H9 (cell line): ENCODE data around the gene SPRN. TPM values are rescaled to one million over a fixed set of nuclear protein-coding genes. Genes with fewer than 3 reads are reported as not detected.

Experiments
- DNase-seq: peaks from one replicate; pipeline ENCODE4 v3.0.0-alpha.2; 2017
- H2AFZ ChIP-seq: one replicate; pipeline ENCODE4 v1.6.1; 2013; ENCODE audit warnings: mild to moderate bottlenecking, low read length, control low read depth, moderate library complexity
- H2AK5ac ChIP-seq: 2 replicates; pipeline ENCODE4 v1.6.1; 2013; ENCODE audit warnings: low read length, control low read depth, mixed read lengths; ENCODE audit not compliant: insufficient read length
- H2BK120ac ChIP-seq: one replicate; pipeline ENCODE4 v1.6.1; 2013; ENCODE audit warnings: low read depth, mild to moderate bottlenecking, low read length, control low read depth, inconsistent platforms; ENCODE audit not compliant: poor library complexity, severe bottlenecking
- H2BK12ac ChIP-seq: 2 replicates; pipeline ENCODE4 v1.6.1; 2013; ENCODE audit warnings: low read length, control low read depth, mixed read lengths, low read depth; ENCODE audit not compliant: insufficient read length
- H2BK15ac ChIP-seq: 2 replicates; pipeline ENCODE4 v1.6.1; 2013; ENCODE audit warnings: low read depth, low read length, control low read depth
- H2BK20ac ChIP-seq: one replicate; pipeline ENCODE4 v1.6.1; 2013; ENCODE audit warnings: low read depth, mild to moderate bottlenecking, low read length, control low read depth, inconsistent platforms; ENCODE audit not compliant: poor library complexity, severe bottlenecking
- H2BK5ac ChIP-seq: 2 replicates; pipeline ENCODE4 v1.6.1; 2013; ENCODE audit warnings: low read length, control low read depth, mixed read lengths; ENCODE audit not compliant: insufficient read length
- H3K14ac ChIP-seq: 2 replicates; pipeline ENCODE4 v1.6.1; 2013; ENCODE audit warnings: low read length, control low read depth; ENCODE audit not compliant: insufficient read depth
- H3K18ac ChIP-seq: 2 replicates; pipeline ENCODE4 v1.6.1; 2013; ENCODE audit warnings: low read depth, mild to moderate bottlenecking, mixed read lengths, low read length, control low read depth; ENCODE audit not compliant: insufficient read length
- H3K23ac ChIP-seq: 2 replicates; pipeline ENCODE4 v1.6.1; 2013; ENCODE audit warnings: low read length, control low read depth, mixed read lengths, low read depth; ENCODE audit not compliant: insufficient read length
- H3K23me2 ChIP-seq: 2 replicates; pipeline ENCODE4 v1.6.1; 2013; ENCODE audit warnings: low read depth, mild to moderate bottlenecking, mixed read lengths, low read length, control low read depth; ENCODE audit not compliant: insufficient read length, poor library complexity, severe bottlenecking
- H3K27ac ChIP-seq: 2 replicates; pipeline ENCODE4 v1.5.1; 2013; ENCODE audit warnings: low read length, control low read depth, mixed read lengths, low read depth; ENCODE audit not compliant: insufficient read length
- H3K27me3 ChIP-seq: 2 replicates; pipeline ENCODE4 v1.6.1; 2013; ENCODE audit warnings: low read length, control low read depth, inconsistent platforms; ENCODE audit not compliant: insufficient read depth
- H3K4ac ChIP-seq: 2 replicates; pipeline ENCODE4 v1.6.1; 2013; ENCODE audit warnings: low read depth, mild to moderate bottlenecking, control low read depth, inconsistent platforms, low read length, moderate library complexity
- H3K4me1 ChIP-seq: 2 replicates; pipeline ENCODE4 v1.6.1; 2013; ENCODE audit warnings: low read length, control low read depth, inconsistent platforms; ENCODE audit not compliant: insufficient read depth
- H3K4me2 ChIP-seq: 2 replicates; pipeline ENCODE4 v1.6.1; 2013; ENCODE audit warnings: low read length, control low read depth, mixed read lengths; ENCODE audit not compliant: insufficient read length, insufficient read depth
- H3K56ac ChIP-seq: 2 replicates; pipeline ENCODE4 v1.6.1; 2013; ENCODE audit warnings: low read depth, mild to moderate bottlenecking, mixed read lengths, low read length, control low read depth; ENCODE audit not compliant: insufficient read length
- H3K79me1 ChIP-seq: 2 replicates; pipeline ENCODE4 v1.6.1; 2013; ENCODE audit warnings: low read depth, mild to moderate bottlenecking, moderate library complexity, low read length, control low read depth, inconsistent platforms; ENCODE audit not compliant: insufficient read depth, poor library complexity, severe bottlenecking
- H3K79me2 ChIP-seq: 2 replicates; pipeline ENCODE4 v1.6.1; 2013; ENCODE audit warnings: low read length, control low read depth, inconsistent platforms; ENCODE audit not compliant: insufficient read depth
- H3K9ac ChIP-seq: 2 replicates; pipeline ENCODE4 v1.6.1; 2013; ENCODE audit warnings: low read length, control low read depth, mixed read lengths; ENCODE audit not compliant: insufficient read length; ENCODE audit errors: extremely low read depth
- H3K9me3 ChIP-seq: one replicate; pipeline ENCODE4 v1.6.1; 2013; ENCODE audit warnings: low read depth, low read length, inconsistent platforms; ENCODE audit not compliant: control insufficient read depth
- H3T11ph ChIP-seq: one replicate; pipeline ENCODE4 v1.6.1; 2013; ENCODE audit warnings: mild to moderate bottlenecking, low read length, control low read depth, inconsistent platforms
- H4K20me1 ChIP-seq: one replicate; pipeline ENCODE4 v1.6.1; 2013; ENCODE audit not compliant: control insufficient read depth, insufficient read length, insufficient read depth
- H4K5ac ChIP-seq: 2 replicates; pipeline ENCODE4 v1.6.1; 2013; ENCODE audit warnings: low read depth, mild to moderate bottlenecking, mixed read lengths, low read length, control low read depth; ENCODE audit not compliant: insufficient read length
- H4K8ac ChIP-seq: replicated peaks from 2 replicates; pipeline ENCODE4 v1.6.1; 2013; ENCODE audit warnings: low read length, control low read depth, mixed read lengths, low read depth; ENCODE audit not compliant: insufficient read length
- H4K91ac ChIP-seq: 2 replicates; pipeline ENCODE4 v1.6.1; 2013; ENCODE audit warnings: low read depth, mild to moderate bottlenecking, moderate library complexity, mixed read lengths, low read length, control low read depth; ENCODE audit not compliant: insufficient read length
- H3K27ac Mint-ChIP-seq, 3 experiments: 2 replicates in 2 of 3; 3 replicates in 1 of 3; pipeline ENCODE4 v1.8.0; 2020 to 2021; ENCODE audit warnings: mixed read lengths in 3 of 3, mild to moderate bottlenecking in 1 of 3, moderate library complexity in 1 of 3
- H3K27me3 Mint-ChIP-seq: 2 replicates; pipeline ENCODE4 v1.8.0; 2021; ENCODE audit warnings: low read depth, mild to moderate bottlenecking, moderate library complexity, mixed read lengths
- H3K36me3 Mint-ChIP-seq, 3 experiments: 2 replicates in 2 of 3; 3 replicates in 1 of 3; pipeline ENCODE4 v1.8.0; 2020 to 2021; ENCODE audit warnings: low read depth in 3 of 3, mixed read lengths in 3 of 3; ENCODE audit not compliant: insufficient read depth in 1 of 3
- H3K4me1 Mint-ChIP-seq, 2 experiments: 2 replicates each; pipeline ENCODE4 v1.8.0; 2020; ENCODE audit warnings: mixed read lengths in 2 of 2
- H3K4me3 Mint-ChIP-seq, 2 experiments: 2 replicates in 1 of 2; 3 replicates in 1 of 2; pipeline ENCODE4 v1.8.0; 2020 to 2021; ENCODE audit warnings: mild to moderate bottlenecking in 2 of 2, mixed read lengths in 2 of 2, moderate library complexity in 1 of 2
- H3K9me3 Mint-ChIP-seq, 2 experiments: 2 replicates in 1 of 2; 3 replicates in 1 of 2; pipeline ENCODE4 v1.8.0; 2020; ENCODE audit warnings: mild to moderate bottlenecking in 2 of 2, mixed read lengths in 2 of 2, moderate library complexity in 1 of 2
- WGBS: extraction: QIAGEN DNeasy Blood & Tissue Kit; methylation state at CpG from one replicate; pipeline ENCODE4 v1.1.7; 2013; ENCODE audit warnings: missing lambda C conversion rate, low lambda C conversion rate, mixed read lengths; ENCODE audit not compliant: insufficient read length; ENCODE audit errors: extremely low coverage; 5-methylcytosine and 5-hydroxymethylcytosine counted together
- total RNA-seq: library from RNA; stranded (reverse); gene quantifications from 2 replicates; pipeline ENCODE4 v1.2.1, GENCODE V29; 2021
- TF ChIP-seq, protein P1 (sequence below): fragments of 200-600 bp; sonication (generic); conservative IDR thresholded peaks from 3 replicates; pipeline ENCODE4 v1.8.0; 2021; ENCODE audit warnings: antibody characterized with exemption, mild to moderate bottlenecking

SPRN gene
- total RNA-seq, 1 experiment from 2014 or later, result 0.42 TPM

GRCh38 chr10:133403359-133403758 is 21.1 kb downstream of the SPRN start:
- H3K4ac ChIP-seq, result no peak overlapping the region
- no peaks in the 10 kb centered on the region for H3K9me3 ChIP-seq
- no peak overlapping the region for H3K27ac ChIP-seq
- H3K23ac ChIP-seq, result no peak overlapping the region
- no peak overlapping the region for H2BK120ac ChIP-seq
- TF ChIP-seq, protein P1, sequence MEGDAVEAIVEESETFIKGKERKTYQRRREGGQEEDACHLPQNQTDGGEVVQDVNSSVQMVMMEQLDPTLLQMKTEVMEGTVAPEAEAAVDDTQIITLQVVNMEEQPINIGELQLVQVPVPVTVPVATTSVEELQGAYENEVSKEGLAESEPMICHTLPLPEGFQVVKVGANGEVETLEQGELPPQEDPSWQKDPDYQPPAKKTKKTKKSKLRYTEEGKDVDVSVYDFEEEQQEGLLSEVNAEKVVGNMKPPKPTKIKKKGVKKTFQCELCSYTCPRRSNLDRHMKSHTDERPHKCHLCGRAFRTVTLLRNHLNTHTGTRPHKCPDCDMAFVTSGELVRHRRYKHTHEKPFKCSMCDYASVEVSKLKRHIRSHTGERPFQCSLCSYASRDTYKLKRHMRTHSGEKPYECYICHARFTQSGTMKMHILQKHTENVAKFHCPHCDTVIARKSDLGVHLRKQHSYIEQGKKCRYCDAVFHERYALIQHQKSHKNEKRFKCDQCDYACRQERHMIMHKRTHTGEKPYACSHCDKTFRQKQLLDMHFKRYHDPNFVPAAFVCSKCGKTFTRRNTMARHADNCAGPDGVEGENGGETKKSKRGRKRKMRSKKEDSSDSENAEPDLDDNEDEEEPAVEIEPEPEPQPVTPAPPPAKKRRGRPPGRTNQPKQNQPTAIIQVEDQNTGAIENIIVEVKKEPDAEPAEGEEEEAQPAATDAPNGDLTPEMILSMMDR, result no peak
- no peak overlapping the region for H2AK5ac ChIP-seq
- no peak overlapping the region for H3K56ac ChIP-seq
- Mint-ChIP-seq H3K4me1 (no peaks in the 10 kb centered on the region), H3K27me3 (no peaks in the 10 kb centered on the region), H3K4me3 (no peak overlapping the region), H3K9me3 (peaks cover 0 to under 1% of the 10 kb centered on the region in 2 experiments; a peak in 1 of 5 replicates), H3K27ac (peak overlapping the region in 2 of 3 experiments; percentile 21 to 63; a peak in 1 of 7 replicates), H3K36me3 (peaks cover 66 to 91% (median 85%) of the 10 kb centered on the region in 3 experiments; a peak in 6 of 7 replicates)
- no peak overlapping the region for H3K4me2 ChIP-seq
- no peaks in the 10 kb centered on the region for H3K4me1 ChIP-seq
- H3K14ac ChIP-seq, result no peak overlapping the region
- no CpG with 5 or more reads among the region's 16 CpGs for WGBS
- no peaks in the 10 kb centered on the region for H3K23me2 ChIP-seq
- no peak overlapping the region for H2BK5ac ChIP-seq
- DNase-seq, result no peak
- no peak overlapping the region for H4K8ac ChIP-seq
- H2AFZ ChIP-seq, result no peak overlapping the region
- no peak overlapping the region for H4K5ac ChIP-seq
- no peak overlapping the region for H2BK20ac ChIP-seq
- H2BK15ac ChIP-seq, result no peak overlapping the region
- H3K9ac ChIP-seq, result no peak overlapping the region
- H4K20me1 ChIP-seq, result no peaks in the 10 kb centered on the region
- H3K79me1 ChIP-seq, result peaks cover 2% of the 10 kb centered on the region
- H3K79me2 ChIP-seq, result peaks cover 3% of the 10 kb centered on the region; the same call in 1 of the 2 replicates
- H3T11ph ChIP-seq, result no peak overlapping the region
- no peaks in the 10 kb centered on the region for H3K27me3 ChIP-seq
- no peak overlapping the region for H4K91ac ChIP-seq
- H2BK12ac ChIP-seq, result no peak overlapping the region
- H3K18ac ChIP-seq, result no peak overlapping the region
